Activated gamma-delta T cell (primary cell): ENCODE data around the gene IL1RAPL2.
"Not testable (repeated sequence)": the region's sequence is repeated elsewhere in the genome, so short reads cannot be mapped to it uniquely, and the experiment has no call there.

ENCODE experiments used
- DNase-seq: peaks from one replicate; lab custom pipeline; 2025; lab: John Stamatoyannopoulos, UW

IL1RAPL2 gene

DNA sequence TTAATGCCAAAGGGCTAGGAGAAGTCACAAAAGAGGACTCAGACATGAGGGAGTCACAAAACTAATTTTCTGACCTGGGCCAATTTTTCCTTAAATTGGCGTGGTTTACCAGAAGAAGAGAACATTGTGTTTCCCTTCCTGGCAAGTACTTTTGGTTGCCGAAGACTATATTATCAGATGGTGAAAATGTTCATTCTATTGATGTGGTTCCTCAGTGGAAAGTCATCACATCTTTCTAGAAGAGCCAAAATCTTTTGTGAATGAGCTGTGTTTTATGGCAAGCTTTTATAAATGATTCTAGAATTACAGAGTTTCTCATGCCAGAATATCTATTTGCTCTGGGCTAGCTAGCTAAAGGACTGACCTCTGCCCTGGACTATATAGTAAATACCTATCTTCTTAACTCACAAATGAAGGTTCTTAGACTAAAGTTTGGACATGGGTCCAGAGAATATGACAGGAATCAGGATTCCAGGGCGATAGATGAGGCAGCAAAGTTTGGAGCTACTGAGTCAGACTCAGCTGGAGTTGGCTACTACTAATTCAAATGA, 288.9 kb downstream of the IL1RAPL2 start:
- no peak for DNase-seq

DNA sequence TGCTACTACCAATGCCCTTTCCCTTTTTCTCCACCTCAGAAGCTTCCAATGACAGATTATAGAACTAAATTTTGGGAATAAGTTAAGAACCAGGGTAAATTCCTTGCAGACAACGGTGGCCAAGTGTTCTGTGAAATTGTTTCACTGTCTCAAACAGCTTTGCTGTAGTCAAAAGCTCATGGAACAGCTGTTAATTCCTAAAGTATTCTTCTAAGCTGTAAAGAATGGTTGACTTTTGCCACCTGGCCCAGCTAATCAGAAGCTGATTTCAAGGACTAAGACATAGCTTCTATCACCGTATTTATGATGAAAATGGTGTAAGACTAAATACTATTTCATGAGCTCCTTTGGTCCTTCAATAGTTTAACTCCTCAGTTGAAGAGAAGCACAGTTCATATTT, 297.5 kb downstream of the IL1RAPL2 start:
- no peak for DNase-seq

DNA sequence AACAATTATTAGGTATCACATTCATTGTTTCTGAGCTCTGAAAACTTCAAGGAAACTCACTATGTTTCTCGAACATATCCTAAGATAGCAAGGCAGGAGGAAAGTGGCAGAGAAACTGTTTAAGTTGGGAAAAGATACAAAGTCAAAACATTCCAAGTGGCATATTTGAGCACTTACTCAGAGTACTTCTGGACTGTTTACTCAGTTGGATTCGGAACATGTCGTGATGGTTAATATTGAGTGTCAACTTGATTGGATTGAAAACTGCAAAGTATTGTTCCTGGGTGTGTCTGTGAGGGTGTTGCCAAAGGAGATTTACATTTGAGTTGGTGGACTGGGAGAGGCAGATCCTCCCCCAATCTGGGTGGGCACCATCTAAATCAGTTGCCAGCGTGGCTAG, 298.3 kb downstream of the IL1RAPL2 start:
- DNase-seq, result no peak

DNA sequence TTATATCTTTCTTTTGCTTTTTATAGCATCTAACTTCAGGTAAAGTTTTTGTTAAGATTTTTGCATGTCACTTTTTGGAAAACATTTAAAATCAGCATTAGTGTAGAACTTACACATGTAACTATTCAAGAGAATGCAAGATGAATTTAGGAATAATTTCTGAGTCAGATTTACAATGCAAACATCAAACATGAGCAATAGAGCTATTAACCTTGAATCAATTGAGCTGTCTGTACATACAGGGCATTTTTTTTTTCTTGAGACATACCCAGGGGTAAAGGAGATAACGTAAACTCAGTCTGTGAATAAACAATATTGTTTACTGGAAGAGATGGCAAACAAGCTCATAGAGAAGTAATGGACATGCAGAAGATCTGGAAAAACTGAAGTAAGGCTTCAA, 311.5 kb downstream of the IL1RAPL2 start:
- DNase-seq, result no peak

DNA sequence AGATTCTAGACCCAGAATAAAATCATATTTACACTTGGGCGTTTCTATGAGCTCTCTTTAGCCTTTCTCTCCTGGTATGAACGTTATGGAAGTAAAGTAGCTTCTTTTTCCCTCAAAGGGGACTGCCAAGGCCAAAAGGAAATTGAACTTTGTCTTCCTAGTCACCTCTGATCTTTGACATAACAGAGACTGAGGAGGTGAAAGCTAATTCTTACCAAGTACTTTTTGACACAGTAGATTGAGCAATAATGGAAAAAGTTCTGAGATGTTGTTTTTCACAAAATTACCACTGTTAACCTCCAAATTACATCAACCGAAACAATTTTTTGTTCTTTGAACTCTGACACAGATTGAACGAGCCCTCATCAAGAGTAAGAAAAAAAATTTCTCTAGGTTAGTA, 336.1 kb downstream of the IL1RAPL2 start:
- DNase-seq, result no peak

DNA sequence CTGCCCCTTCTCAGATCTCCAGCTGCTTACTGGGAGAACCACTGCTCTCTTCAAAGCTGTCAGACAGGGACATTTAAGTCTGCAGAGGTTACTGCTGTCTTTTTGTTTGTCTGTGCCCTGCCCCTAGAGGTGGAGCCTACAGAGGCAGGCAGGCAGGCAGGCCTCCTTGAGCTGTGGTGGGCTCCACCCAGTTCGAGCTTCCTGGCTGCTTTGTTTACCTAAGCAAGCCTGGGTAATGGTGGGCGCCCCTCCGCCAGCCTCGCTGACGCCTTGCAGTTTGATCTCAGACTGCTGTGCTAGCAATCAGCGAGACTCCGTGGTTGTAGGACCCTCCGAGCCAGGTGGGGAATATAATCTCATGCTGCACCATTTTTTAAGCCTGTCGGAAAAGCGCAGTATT, 343.7 kb downstream of the IL1RAPL2 start:
- not testable (repeated sequence) for DNase-seq

DNA sequence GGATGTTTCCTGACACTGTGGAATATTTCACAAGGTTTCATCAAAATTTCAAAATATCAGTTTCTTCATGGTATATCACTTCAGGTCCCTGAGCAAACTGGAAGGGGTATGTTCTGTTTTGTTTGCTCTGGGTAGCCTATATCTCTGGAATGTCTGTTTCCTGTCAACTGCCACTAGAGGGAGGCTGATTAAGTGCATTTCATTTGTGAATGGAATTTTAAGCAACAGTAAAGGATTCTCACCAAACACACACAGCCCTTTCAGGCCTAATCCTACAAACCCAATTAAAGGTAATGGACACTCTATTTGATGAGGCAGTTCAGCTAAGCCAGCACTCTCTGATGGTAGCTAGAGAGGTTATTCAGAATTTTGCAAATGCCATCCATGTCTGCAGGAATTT, 347.3 kb downstream of the IL1RAPL2 start:
- DNase-seq, result no peak

DNA sequence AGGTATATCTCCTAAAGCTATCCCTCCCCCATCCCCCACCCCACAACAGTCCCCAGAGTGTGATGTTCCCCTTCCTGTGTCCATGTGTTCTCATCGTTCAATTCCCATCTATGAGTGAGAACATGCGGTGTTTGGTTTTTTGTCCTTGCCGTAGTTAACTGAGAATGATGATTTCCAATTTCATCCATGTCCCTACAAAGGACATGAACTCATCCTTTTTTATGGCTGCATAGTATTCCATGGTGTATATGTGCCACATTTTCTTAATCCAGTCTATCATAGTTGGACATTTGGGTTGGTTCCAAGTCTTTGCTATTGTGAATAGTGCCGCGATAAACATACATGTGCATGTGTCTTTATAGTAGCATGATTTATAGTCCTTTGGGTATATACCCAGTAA, 348.7 kb downstream of the IL1RAPL2 start:
- not testable (repeated sequence) for DNase-seq

DNA sequence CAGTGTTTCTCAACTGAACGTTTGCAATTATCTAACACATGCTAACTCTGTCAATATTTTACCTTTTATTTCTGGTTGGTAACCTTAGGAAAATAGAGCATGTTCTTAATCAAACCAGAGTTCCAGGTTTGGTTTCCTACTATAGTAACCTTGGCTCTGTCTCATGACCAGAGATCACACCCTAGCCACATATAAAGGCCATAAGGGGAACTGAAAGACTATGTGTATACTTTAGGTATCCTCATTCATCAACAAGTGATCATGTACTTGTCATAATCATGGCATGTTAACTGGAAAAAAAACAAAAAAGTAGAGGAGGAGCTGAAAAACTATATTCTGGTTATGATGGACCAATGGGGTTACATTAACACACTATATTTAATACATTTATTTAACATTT, 352.1 kb downstream of the IL1RAPL2 start:
- no peak for DNase-seq

DNA sequence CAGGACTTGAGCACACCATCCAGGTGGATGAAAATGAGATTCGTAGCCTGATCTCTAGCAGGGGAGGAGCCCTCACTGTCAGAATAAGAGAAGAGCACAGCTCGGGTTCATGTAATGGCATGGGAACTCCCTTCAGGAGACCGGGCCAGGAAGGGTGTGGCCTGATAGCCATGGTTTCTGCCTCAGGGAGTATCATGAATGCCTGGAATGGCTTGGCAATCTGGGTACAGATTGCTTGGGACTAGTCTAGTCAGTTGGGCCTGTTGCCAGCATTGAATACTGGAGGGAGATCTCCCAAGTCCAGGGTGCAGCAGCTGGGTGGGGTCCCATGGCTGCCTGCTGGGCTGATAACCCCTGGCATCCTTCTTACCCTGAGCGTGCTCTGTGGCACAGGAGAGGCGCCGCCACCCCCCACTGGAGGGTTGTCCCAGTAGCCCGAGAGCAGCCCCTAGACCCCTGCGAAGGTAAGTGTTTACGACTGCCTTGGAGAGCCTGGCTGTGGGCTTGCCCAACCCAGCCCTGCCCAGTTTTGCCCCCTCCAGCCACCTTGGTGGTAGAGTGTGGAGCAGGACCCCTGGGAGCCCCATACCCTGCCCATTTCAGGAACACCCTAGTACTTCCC, 355.7 kb downstream of the IL1RAPL2 start:
- DNase-seq, result no peak

DNA sequence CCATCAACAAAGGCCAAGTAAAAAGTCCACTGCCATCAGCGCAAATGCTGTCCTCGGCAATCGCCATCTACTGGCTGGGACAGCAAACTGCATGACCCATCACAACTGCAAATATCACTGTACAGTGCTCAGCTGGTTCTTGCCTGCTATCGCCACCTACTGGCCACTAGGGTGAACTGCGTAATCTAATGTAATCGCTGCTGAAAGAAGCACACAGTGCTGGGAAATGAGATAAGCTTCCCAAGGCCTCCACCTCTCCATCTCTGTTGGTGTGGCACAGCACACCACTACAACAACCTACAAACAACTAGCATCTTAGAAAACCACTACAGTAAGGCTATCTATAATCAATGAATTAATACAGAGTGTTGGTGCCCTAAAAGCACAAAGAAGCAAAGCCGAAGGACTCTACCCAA, 356.2 kb downstream of the IL1RAPL2 start:
- DNase-seq, result no peak

DNA sequence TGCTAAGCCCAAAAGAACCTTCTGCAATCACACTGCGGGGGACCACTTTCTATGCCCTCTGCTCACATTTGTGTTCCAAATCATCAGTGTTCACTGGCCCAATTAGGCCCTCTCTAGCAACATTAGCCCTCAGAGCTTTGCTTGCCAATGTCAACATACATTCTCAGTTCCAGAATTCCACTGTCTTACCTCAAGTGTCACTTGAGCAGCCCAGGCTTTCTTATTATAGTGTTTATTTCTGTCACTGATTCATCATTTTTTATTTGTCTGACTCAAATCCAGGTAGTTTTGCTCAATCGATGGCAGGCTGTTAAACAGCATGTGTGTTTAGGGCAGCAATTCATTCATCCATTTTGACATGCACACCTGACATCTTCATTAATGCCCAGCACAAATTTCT, 363.3 kb downstream of the IL1RAPL2 start:
- DNase-seq, result no peak

DNA sequence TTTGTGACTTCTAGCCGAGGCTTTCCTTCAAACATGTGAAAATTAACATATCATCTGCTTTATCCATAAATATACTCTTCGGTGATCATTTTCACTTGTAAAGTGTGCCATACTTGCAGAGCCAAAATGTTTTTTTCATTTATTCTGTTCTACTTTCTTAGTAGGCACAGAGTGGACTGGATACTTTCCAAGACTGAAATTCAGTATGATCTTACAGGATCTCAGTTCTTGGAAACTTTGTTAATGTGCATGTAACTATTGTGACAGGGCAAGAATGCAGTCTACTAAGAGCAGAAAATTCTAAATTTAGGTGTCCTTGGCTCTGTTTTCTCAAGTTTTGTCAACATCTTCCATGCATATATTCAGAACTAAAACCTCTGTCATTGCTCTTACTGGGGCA, 369.6 kb downstream of the IL1RAPL2 start:
- no peak for DNase-seq

DNA sequence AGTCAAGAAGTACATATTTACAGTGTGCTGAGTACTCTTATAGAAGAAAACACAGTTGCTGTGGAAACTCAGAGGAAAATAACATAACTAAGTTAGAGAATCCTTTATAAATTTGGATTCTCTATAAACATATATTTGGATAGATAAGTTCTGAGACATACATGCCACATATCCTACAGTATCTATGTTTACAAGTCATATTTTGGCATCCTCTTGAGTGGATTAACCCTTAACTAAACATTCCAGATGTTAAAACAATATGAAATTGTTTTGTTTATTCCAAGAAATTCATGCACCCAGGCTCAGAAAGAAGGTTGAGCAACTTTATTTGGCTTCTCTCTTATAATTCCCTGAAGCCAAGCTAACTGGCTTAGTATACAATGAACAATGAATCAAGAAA, 387.3 kb downstream of the IL1RAPL2 start:
- DNase-seq, result no peak

DNA sequence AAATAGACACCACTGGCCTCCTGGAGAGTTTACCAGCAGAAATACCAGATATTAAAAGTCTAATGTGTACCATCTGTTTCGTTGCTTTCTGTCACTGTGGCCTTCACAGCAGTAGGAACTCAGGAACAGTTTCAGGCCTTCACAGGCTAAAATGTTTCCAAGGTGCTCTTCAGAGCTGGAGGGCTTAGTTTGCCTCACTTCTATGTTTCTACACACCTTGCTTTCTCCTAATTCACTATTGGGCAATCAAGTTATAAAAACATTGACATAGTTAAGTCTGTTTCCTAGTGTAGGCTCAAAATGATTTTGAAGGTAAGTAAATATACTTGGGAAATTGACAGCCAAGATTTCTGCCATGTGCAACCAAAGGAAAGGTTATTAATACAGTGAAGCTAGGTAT, 395.9 kb downstream of the IL1RAPL2 start:
- no peak for DNase-seq

DNA sequence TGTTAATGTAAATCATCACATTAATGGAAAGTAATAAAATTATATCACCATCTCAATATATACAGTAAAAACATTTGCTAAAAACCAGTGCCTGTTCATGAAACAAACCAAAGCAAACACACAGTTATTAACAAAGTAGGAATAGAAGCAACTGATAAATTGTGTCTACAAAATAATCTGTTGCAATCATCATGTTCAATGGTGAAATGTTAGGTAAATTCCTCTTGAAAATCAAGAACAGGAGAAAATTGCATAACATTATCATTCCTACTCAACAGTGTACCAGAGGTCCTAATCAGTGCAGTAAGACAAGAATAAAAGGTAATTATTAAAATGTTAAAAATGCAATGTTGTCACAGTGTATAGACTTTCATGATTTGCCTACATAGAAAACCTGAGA, 402.2 kb downstream of the IL1RAPL2 start:
- no peak for DNase-seq

DNA sequence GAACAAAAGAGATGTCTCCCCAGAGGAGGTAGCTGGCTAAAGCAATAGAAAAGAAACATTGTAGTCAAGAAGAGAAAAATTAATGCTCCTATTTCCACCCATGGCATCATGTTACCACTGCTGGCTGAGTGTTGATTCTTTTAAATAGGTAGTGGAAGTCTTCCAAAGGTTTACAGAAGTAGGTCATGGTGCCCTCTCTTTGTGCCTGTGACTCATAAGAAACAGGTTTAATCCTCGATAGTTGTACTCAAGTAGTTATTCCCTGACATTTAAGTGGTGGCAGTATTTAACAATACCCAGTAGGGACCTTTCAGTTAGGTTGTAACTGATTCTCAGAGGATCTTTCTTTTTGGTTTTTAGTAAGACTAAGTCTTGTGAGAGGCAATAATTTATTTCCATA, 406.7 kb downstream of the IL1RAPL2 start:
- no peak for DNase-seq

DNA sequence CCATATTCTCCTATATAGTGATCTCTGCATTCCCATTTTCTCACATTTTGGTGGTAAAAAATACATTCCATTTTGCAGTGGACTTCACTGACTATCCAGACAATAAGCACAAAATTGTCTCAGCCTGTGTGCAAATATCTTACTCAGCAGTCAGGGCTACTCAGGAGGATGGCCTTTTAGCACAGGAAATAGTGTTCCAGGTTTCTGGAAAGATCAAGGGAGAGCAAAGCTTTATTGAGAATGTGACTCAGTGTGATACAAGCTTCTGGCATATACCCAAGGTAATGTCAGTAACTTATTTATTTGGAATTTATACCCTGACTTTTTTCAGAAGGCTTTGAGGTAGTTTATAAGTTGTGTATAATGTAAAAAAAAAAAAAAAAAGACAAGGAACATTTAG, 421.1 kb downstream of the IL1RAPL2 start:
- no peak for DNase-seq

DNA sequence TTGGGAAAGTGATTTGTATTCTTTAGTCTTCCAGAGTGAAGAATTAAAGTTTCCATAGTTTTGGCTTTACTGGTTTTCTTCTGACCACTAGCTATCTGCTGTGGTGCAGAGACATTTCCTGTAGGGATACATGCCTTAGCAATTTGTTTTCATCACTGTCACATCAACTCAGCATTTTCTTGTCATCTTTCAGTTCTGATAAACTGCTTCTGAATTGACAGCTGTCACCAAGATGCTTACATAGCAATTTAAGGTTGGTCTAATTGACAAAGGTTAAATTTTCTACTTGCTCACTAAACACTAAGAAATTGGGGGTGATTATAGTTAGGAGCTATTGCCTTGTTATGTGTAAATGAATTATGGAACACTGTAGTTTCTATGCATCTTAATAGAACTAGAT, 422.0 kb downstream of the IL1RAPL2 start:
- no peak for DNase-seq

DNA sequence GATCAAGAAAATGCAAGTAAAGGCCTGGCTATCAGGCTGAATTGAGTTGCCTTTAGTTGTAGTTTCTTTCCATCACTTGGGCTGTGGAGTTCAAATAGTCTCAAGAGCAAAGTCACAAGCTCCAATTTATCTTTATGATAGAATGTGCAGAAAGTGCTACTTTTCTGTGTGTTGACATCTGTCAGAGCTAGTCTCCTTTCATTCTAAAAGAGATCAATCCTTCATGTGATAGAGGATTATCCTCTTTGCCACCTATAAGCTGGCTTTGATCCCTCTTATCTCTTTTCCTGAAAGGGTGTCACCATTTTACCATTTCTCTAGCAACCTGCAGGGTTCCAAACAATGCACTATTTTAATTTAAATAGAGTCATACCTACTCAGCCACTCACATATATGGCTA, 429.5 kb downstream of the IL1RAPL2 start:
- DNase-seq, result no peak

DNA sequence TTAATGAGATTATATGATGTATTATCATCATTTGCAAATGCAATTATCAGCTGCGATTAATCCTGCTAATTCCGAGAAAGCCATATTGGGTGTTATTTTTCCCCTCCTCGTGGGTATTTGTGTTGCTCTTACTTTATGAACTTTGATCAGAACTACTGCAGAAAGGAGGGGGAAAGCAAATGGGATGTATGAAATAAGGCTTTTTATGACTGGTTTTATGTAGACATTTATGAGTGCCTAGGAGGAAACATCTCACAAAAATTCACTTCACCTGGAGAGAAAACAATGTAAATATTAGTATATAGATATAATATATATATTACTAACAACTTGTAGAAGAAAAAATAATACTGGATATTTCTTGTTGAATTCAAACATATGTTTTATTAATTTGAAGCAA, 440.1 kb downstream of the IL1RAPL2 start:
- no peak for DNase-seq

DNA sequence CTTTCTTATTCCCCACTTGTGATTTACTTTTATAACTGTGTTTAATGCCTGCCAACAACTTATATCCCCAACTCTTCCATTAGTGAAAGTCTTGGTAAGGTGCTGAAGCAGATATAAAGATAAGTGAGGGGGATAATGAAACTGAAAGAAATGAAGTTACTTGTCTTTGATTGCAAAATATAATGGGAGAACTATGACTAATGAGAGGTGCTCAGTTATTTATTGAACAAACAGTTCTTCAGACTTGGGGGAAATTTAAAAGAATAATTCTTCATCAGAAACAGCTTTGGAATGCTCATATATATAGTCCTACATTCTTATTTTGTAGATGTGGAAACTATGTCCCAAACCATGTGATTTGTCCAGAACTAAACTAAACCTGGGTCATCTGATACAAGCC, 441.0 kb downstream of the IL1RAPL2 start:
- DNase-seq, result no peak

DNA sequence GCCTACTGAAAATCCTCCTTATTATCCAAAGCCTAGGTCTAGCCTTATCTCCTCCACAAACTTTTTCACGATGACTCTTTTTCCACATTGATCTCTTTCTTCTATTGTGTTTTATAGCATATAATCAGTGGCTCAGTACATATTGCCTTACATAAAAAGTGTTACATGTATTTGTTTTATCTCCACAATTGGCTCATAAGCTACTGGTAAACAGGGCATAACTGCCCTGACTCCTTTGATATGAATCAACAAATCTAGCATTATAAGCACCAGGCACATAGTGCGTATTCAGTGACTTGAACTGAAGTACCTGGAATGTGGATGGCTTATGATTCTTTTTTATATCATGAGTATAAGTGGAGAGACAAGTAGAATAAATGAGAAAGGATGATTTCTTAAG, 447.7 kb downstream of the IL1RAPL2 start:
- DNase-seq, result no peak

DNA sequence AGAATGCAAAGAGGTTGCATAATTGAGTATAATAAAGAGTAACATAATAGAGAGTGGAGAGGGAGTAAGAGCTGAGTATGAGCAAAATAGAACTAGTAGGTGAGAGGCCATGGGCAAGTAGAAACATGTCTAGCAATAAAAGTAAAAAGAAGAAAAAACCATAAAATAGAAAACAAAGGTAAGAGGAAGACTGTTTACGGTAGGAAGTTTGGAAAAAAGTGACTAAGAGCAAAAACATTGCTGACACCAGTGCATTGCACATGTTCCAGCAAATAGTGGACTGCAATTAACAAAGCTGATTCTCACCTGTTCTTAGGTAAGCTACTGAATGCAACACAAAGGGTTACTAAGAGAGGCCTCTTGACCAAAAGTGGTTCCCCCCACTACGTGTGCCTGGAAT, 451.6 kb downstream of the IL1RAPL2 start:
- no peak for DNase-seq
